Activated B cell treated with CpG ODN at 0.5 μM for 24 hours (primary cell): ENCODE measurements around the gene THAP8. TPM values are rescaled to one million over a fixed set of nuclear protein-coding genes. Genes with fewer than 3 reads are reported as not detected.

Experiments
- ATAC-seq: fragments of 200-7000 bp; cut with Tn5 transposase; one replicate; pipeline ENCODE4 v1.10.0; 2021; ENCODE audit warnings: low read depth, mild to moderate bottlenecking, moderate library complexity
- CTCF ChIA-PET: fragments of 350-600 bp; sonication (Branson Sonifier 250); formaldehyde crosslinking; loops from one replicate; lab custom pipeline; 2021; ENCODE audit warnings: antibody characterized with exemption; lab: Charles Lee
- POLR2A ChIA-PET: fragments of 350-600 bp; sonication (Branson Sonifier 250); formaldehyde crosslinking; loops from one replicate; lab custom pipeline; 2021; ENCODE audit warnings: antibody characterized with exemption; lab: Charles Lee
- DNase-seq: peaks from one replicate; pipeline ENCODE4 v3.0.0; 2022
- H3K27ac Mint-ChIP-seq: one replicate; pipeline ENCODE4 v1.8.0; 2020; ENCODE audit warnings: mixed read lengths
- H3K27me3 Mint-ChIP-seq: one replicate; pipeline ENCODE4 v1.8.0; 2021; ENCODE audit warnings: mixed read lengths
- H3K36me3 Mint-ChIP-seq: one replicate; pipeline ENCODE4 v1.8.0; 2021; ENCODE audit warnings: low read depth, mixed read lengths
- H3K4me1 Mint-ChIP-seq: one replicate; pipeline ENCODE4 v1.8.0; 2021; ENCODE audit warnings: mixed read lengths
- H3K4me3 Mint-ChIP-seq: one replicate; pipeline ENCODE4 v1.8.0; 2020; ENCODE audit warnings: mild to moderate bottlenecking, mixed read lengths
- H3K9me3 Mint-ChIP-seq: one replicate; pipeline ENCODE4 v1.8.0; 2020; ENCODE audit warnings: mixed read lengths
- CTCF ChIP-seq: fragments of 200-600 bp; IDR thresholded peaks from one replicate; pipeline ENCODE4 v1.8.0; 2022; ENCODE audit warnings: antibody characterized with exemption, mild to moderate bottlenecking
- intact Hi-C: fragments of 100-400 bp; cut with micrococcal nuclease; formaldehyde crosslinking; loops from one replicate; pipeline ENCODE4 v1.15.1; 2024
- total RNA-seq: library from RNA; stranded (reverse); gene quantifications from 2 replicates; pipeline ENCODE4 v1.2.3, GENCODE V29; 2022

The THAP8 gene
- 2.3 and 2.4 TPM in 2 replicates for total RNA-seq

GRCh38 chr19:36054119-36054732 lies at the start of gene THAP8:
Gene THAP8 (minus strand): TSS chr19:36054285. CDS start chr19:36054217, 68 bp downstream.
- peaks cover 1% of the 10 kb centered on the region for H3K36me3 Mint-ChIP-seq
- peaks cover 18% of the 10 kb centered on the region for H3K4me1 Mint-ChIP-seq

DNA sequence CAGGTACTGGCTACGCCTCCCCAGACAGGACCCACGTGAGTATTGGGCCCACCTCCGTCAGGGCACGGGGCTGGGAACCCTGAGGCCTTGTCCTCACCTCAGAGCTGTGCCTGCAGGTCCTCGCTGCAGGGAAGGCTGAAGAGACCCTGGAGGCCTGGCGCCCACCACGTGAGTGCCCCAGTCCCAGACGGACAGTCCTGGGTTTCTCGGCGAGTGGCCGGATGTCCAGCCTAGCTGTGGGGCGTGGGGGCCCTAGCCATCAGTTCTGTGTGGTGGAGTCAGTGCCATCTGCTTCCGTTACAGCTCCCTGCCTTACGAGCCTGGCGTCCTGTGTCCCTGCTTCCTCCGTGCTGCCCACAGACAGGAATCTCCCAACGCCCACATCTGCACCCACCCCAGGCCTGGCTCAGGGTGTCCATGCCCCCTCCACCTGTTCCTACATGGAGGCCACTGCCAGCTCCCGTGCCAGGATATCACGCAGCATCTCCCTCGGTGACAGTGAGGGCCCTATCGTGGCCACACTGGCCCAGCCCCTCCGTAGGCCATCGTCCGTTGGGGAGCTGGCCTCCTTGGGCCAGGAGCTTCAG lies 49.0 kb upstream of the THAP8 start:
- DNase-seq: no peak
- POLR2A ChIA-PET: no interaction called here
- no peaks in the 10 kb centered on the region for H3K4me1 Mint-ChIP-seq
- no peak for TF ChIP-seq CTCF
- ATAC-seq: no peak
- H3K27ac Mint-ChIP-seq: no peak overlapping the region
- H3K36me3 Mint-ChIP-seq: no peaks in the 10 kb centered on the region
- H3K4me3 Mint-ChIP-seq: no peak overlapping the region
- intact Hi-C loops: no loop called here
- no peaks in the 10 kb centered on the region for H3K27me3 Mint-ChIP-seq
- no peaks in the 10 kb centered on the region for H3K9me3 Mint-ChIP-seq
- CTCF ChIA-PET: no interaction called here

More at GRCh38 chr19:36054119-36054732, at the start of gene THAP8:
- ATAC-seq (peak; percentile 83), DNase-seq (peak; percentile 98)
- H3K27me3 Mint-ChIP-seq: no peaks in the 10 kb centered on the region
- intact Hi-C loops: loop anchor here (1.0 to 10.0 kb wide), 11 partner anchors 40 to 409 kb away; partner anchors contain the start of genes ALKBH6, CAPNS1, COX6B1 and ETV2
- no peaks in the 10 kb centered on the region for H3K9me3 Mint-ChIP-seq
- peak within 1 kb of the TSS; percentile 93 for H3K4me3 Mint-ChIP-seq
- no peak for TF ChIP-seq CTCF
- H3K27ac Mint-ChIP-seq: peak within 1 kb of the TSS; percentile 93
- ChIA-PET CTCF (interaction anchor here (1.2 to 1.3 kb wide), 2 partner anchors 59 to 60 kb away, joined by 3 read pairs; no protein-coding TSS in a partner anchor), POLR2A (interaction anchor here (0.5 to 2.7 kb wide), 15 partner anchors 40 to 1316 kb away, joined by 3 to 31 read pairs (median 5); partner anchors contain the start of genes ALKBH6, CAPNS1, POLR2I and PSENEN)

- POLR2A ChIA-PET: no interaction called here
- H3K36me3 Mint-ChIP-seq: no peaks in the 10 kb centered on the region
- no peaks in the 10 kb centered on the region for H3K9me3 Mint-ChIP-seq
Measured at GRCh38 chr19:36101550-36102327, 47.7 kb upstream of the THAP8 start.

DNA sequence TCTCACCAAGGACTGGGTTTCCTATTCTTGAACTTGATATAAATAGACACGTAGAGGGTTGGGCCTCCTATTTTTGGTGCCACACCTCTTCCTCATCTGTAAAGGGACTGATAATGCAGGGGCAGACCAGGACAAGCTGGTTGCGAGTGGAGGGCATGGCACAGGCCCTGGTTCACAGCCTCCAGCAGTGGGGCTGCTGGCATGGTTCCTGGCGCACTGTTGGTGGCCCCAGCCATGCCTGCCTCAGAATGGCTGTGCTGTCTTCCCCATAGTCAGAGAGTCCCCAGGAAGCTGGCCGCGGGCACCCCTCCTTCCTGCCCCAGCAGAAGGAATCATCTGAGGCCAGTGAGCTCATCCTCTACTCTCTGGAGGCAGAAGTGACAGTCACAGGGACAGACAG lies 46.4 kb upstream of the THAP8 start:
- no peak for TF ChIP-seq CTCF
- Mint-ChIP-seq H3K4me3 (no peak overlapping the region), H3K36me3 (no peaks in the 10 kb centered on the region), H3K27me3 (no peaks in the 10 kb centered on the region), H3K4me1 (no peaks in the 10 kb centered on the region), H3K9me3 (no peaks in the 10 kb centered on the region), H3K27ac (no peak overlapping the region)
- ChIA-PET POLR2A (no interaction called here), CTCF (no interaction called here)
- ATAC-seq (no peak), DNase-seq (no peak)
- intact Hi-C loops: no loop called here

More at GRCh38 chr19:36101550-36102327, 47.7 kb upstream of the THAP8 start:
- no peak for TF ChIP-seq CTCF
- CTCF ChIA-PET: no interaction called here
- no peaks in the 10 kb centered on the region for H3K4me1 Mint-ChIP-seq
- no peak for ATAC-seq
- no peak overlapping the region for H3K27ac Mint-ChIP-seq
- intact Hi-C loops: no loop called here
- DNase-seq: no peak
- H3K4me3 Mint-ChIP-seq: no peak overlapping the region
- H3K27me3 Mint-ChIP-seq: no peaks in the 10 kb centered on the region
